ACC112 (cell line): ENCODE results near the gene UBE2V1.
A peak's percentile ranks its signal among the peaks of the same experiment; 100 is the strongest.
"Not testable (repeated sequence)": the region's sequence is repeated elsewhere in the genome, so short reads cannot be mapped to it uniquely, and the experiment has no call there.

Experiments
- H2AFZ ChIP-seq: fragments of 200-600 bp; sonication (generic); one replicate; pipeline ENCODE4 v1.6.0; 2017; ENCODE audit warnings: antibody characterized with exemption, low read length; ENCODE audit not compliant: unreplicated experiment
- H3K27ac ChIP-seq: fragments of 200-600 bp; sonication (generic); 2 replicates; pipeline ENCODE4 v1.5.1; 2014; ENCODE audit warnings: low read depth, mild to moderate bottlenecking, antibody characterized with exemption, low read length, moderate library complexity
- H3K27me3 ChIP-seq: fragments of 200-600 bp; sonication (generic); 2 replicates; pipeline ENCODE4 v1.6.1; 2014; ENCODE audit warnings: mild to moderate bottlenecking, antibody characterized with exemption, low read length, moderate library complexity, mixed read lengths; ENCODE audit not compliant: insufficient read depth
- H3K36me3 ChIP-seq: fragments of 200-600 bp; sonication (generic); 2 replicates; pipeline ENCODE4 v1.6.1; 2016; ENCODE audit warnings: mild to moderate bottlenecking, antibody characterized with exemption, low read length, moderate library complexity, mixed read lengths; ENCODE audit not compliant: insufficient read depth
- H3K4me1 ChIP-seq: fragments of 200-600 bp; sonication (generic); one replicate; pipeline ENCODE4 v1.6.1; 2016; ENCODE audit warnings: low read length, mixed read lengths; ENCODE audit not compliant: insufficient read depth, unreplicated experiment, control insufficient read depth
- H3K4me3 ChIP-seq: fragments of 200-600 bp; sonication (generic); 2 replicates; pipeline ENCODE4 v1.5.1; 2014; ENCODE audit warnings: mild to moderate bottlenecking, low read depth, low read length
- H3K79me2 ChIP-seq: fragments of 200-600 bp; sonication (generic); one replicate; pipeline ENCODE4 v1.6.0; 2016; ENCODE audit warnings: low read length; ENCODE audit not compliant: control insufficient read depth, unreplicated experiment, insufficient read depth

UBE2V1 gene

DNA sequence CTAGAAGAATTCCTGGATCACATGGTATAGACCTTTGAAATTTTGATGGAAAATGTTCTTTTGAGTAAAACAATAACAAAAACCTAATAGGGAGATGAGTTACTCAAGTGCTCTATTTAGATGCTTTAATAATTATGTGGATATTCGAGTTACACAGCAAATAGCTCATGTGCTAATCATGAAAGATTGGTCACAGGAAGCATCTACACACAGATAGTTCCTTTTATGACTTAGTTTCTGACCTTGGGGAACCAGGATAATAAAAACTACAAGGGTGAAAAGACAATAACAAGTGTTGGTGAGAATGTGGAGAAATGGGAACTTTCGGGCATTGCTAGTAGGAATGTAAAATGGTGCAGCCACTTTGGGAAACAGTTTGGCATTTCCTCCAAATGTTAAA lies 19.7 kb downstream of the UBE2V1 start:
- H3K36me3 ChIP-seq: peaks cover 22% of the 10 kb centered on the region
- H3K27me3 ChIP-seq: no peaks in the 10 kb centered on the region
- H2AFZ ChIP-seq: no peak overlapping the region
- H3K4me1 ChIP-seq: no peaks in the 10 kb centered on the region
- H3K27ac ChIP-seq: no peak overlapping the region
- H3K4me3 ChIP-seq: no peak overlapping the region
- H3K79me2 ChIP-seq: peaks cover 81% of the 10 kb centered on the region

DNA sequence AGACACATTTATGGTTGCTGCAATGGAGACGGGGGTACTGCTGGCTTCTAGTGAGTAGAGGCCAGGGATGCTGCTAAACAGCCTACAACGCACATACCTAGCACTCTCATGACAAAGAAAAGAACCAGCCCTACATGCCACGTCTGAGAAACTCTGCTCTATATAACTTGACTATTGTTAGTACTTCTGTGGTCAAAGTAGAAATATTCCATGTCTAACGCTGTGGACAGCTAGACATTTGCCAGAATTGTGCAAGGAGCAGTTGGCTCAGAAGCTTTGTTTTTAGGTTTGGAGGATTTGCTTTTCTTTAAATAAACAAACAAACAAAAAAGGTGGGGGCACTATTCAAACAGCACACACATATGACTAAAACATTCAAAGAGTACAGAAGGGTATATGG lies 20.5 kb downstream of the UBE2V1 start:
- Histone ChIP-seq H3K27ac (no peak overlapping the region), H3K36me3 (peaks cover 22% of the 10 kb centered on the region), H3K4me1 (peaks cover 3% of the 10 kb centered on the region), H3K4me3 (no peak overlapping the region), H2AFZ (no peak overlapping the region), H3K79me2 (peaks cover 78% of the 10 kb centered on the region), H3K27me3 (no peaks in the 10 kb centered on the region)

GRCh38 chr20:50089787-50090177 lies 23.2 kb downstream of the UBE2V1 start:
- no peaks in the 10 kb centered on the region for H3K27me3 ChIP-seq
- H3K36me3 ChIP-seq: peaks cover 5% of the 10 kb centered on the region; the same call in 1 of the 2 replicates
- no peak overlapping the region for H3K27ac ChIP-seq
- no peak overlapping the region for H2AFZ ChIP-seq
- H3K4me1 ChIP-seq: peaks cover 20% of the 10 kb centered on the region
- peaks cover 57% of the 10 kb centered on the region for H3K79me2 ChIP-seq
- H3K4me3 ChIP-seq: no peak overlapping the region

DNA sequence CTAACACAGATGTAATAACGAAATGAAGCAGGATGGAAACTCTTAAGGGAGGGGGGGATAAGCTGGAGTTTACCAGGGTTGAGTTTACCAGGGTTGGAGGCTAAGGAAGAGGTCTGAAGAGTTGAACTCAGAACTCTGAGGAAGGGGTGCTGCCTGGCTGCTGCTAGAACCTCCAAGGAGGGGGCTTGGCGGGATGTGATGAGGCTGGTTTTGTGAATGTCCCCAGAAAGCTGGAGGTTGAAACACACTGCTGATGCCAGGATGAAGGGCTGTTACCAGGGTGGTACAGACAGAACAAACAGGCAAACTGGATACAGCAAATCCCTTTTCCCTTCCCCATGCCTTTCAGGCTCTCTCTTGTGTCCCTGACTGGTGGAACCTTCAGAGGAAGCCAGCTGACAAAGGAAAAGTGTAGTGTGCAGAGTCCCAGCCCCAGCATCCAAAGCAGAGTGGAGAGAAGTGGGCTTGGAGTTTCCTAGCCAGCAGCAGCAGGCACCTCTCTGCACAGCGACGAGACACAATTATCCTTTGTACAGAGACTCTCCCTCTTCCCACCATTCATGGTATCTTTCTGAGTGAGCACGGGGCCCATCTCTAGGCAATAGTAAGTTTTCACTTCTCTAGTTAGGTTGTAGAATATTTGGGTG lies 23.7 kb downstream of the UBE2V1 start:
- Histone ChIP-seq H2AFZ (no peak overlapping the region), H3K27ac (no peak overlapping the region), H3K27me3 (no peaks in the 10 kb centered on the region), H3K4me1 (peaks cover 20% of the 10 kb centered on the region), H3K4me3 (no peak overlapping the region), H3K79me2 (peaks cover 55% of the 10 kb centered on the region), H3K36me3 (peaks cover under 1% of the 10 kb centered on the region; the same call in 1 of the 2 replicates)

- H3K27ac ChIP-seq: no peak overlapping the region
- no peak overlapping the region for H3K4me3 ChIP-seq
- no peaks in the 10 kb centered on the region for H3K27me3 ChIP-seq
- H3K79me2 ChIP-seq: peaks cover 49% of the 10 kb centered on the region
- 0 out of 2 replicates have a peak, but pooled peaks cover 4% of the 10 kb centered on the region for H3K36me3 ChIP-seq
- H3K4me1 ChIP-seq: peaks cover 20% of the 10 kb centered on the region
- no peak overlapping the region for H2AFZ ChIP-seq
These were observed 24.9 kb downstream of the UBE2V1 start for GRCh38 chr20:50088022-50088421.

DNA sequence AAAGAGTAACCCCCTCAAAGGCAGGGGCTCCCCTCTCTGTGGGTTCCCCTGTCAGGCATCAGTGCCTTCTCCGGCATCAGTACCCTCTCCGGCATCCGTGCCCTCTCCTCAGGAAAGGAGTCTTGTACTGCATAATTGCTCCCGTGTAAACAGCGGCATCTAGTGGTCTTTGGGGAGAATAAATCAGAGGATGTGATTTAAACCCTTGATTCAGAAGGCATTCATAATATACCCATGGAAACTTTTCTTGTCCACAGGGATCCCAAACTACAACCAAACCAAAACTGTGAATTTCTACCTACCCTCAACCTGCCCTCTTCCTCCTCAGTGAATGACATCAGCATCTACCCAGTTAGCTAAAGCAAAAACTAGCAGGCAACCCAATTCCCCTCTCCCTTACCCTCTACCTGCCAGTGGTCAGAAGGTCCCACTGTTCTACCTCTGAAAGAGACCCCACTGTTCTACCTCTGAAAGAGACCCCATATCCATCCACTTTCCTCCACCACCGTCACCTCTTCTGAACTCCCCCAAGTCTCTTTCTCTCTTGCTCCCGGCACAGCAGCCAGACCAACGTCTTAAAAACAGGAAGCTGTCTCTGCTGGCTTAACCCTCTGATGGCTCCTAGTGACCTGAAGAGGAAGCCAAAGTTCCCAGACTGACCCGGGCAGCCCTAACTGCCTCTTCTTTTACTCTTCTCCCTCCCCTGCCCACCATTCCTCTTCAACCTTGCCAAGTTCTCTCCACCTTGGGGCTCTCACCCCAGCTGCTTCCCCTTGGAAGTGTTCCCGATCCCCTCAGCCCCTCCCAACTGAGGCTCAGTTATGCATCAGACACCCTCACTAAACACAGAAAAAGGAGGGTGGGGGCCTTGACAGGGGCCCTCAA lies 27.2 kb downstream of the UBE2V1 start:
- Histone ChIP-seq H3K4me1 (peaks cover 20% of the 10 kb centered on the region), H3K79me2 (peaks cover 31% of the 10 kb centered on the region), H3K36me3 (0 out of 2 replicates have a peak, but pooled peaks cover 4% of the 10 kb centered on the region), H3K27me3 (no peaks in the 10 kb centered on the region), H3K4me3 (peak overlapping the region; percentile 42), H3K27ac (peak overlapping the region; percentile 33), H2AFZ (no peak overlapping the region)

DNA sequence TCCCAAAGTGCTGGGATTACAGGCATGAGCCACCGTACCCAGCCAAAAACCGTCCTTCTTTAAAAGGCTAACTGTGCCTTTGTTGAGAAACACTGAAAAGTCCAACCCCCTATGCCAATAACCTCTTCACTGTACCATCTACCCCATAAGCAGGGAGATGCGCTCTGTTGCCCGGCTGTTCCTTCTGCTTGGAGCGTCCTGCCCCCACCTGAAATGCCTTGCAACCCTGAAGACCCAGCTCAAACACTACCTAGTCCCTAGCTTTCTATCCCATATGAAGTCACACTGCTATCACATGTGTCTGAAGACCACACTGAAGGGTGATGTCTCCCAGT lies 27.8 kb downstream of the UBE2V1 start:
- Histone ChIP-seq H3K4me1 (peaks cover 20% of the 10 kb centered on the region), H3K79me2 (peaks cover 26% of the 10 kb centered on the region), H3K4me3 (no peak overlapping the region), H3K27ac (no peak overlapping the region), H3K27me3 (no peaks in the 10 kb centered on the region), H3K36me3 (0 out of 2 replicates have a peak, but pooled peaks cover 4% of the 10 kb centered on the region), H2AFZ (no peak overlapping the region)

DNA sequence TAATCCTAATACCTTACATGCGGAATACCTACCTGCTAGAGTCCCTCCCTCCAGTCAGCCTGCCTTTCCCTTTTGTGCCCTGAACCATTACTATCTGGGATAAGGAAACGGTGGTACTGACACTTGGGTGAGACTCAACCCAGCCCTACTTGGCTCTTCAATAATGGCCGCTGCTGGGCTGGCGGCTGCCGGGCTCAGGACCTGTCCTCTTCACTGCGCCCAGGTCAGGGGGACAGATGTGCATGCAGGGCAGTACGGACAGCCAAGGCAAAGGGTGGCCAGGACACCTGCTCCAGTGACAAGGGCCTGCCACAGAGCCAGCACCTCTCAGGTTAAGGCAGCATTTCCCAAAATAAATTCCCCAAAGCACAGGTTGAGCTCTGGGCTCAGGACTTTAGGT lies 29.9 kb downstream of the UBE2V1 start:
- Histone ChIP-seq H3K27ac (no peak overlapping the region), H3K79me2 (peaks cover 14% of the 10 kb centered on the region), H3K4me1 (peaks cover 20% of the 10 kb centered on the region), H3K27me3 (no peaks in the 10 kb centered on the region), H2AFZ (no peak overlapping the region), H3K36me3 (0 out of 2 replicates have a peak, but pooled peaks cover 4% of the 10 kb centered on the region), H3K4me3 (no peak overlapping the region)

GRCh38 chr20:50082056-50082455 lies 30.9 kb downstream of the UBE2V1 start:
- not testable (repeated sequence) for H3K27me3 ChIP-seq, H3K4me3 ChIP-seq, H3K27ac ChIP-seq, H2AFZ ChIP-seq, H3K36me3 ChIP-seq, H3K79me2 ChIP-seq
- peaks cover 13% of the 10 kb centered on the region for H3K4me1 ChIP-seq

- no peaks in the 10 kb centered on the region for H3K27me3 ChIP-seq
- H3K36me3 ChIP-seq: no peaks in the 10 kb centered on the region
- no peaks in the 10 kb centered on the region for H3K4me1 ChIP-seq
- no peak overlapping the region for H3K27ac ChIP-seq
- H3K79me2 ChIP-seq: no peaks in the 10 kb centered on the region
- no peak overlapping the region for H2AFZ ChIP-seq
- no peak overlapping the region for H3K4me3 ChIP-seq
These were observed 34.9 kb downstream of the UBE2V1 start for GRCh38 chr20:50077818-50078601.
